ENCODE results near the gene SLTM. TPM values are rescaled to one million over a fixed set of nuclear protein-coding genes. Genes with fewer than 3 reads are reported as not detected.

Gene SLTM
- total RNA-seq, 2 donors from 2014 or later, result 50.9 to 146 TPM

GRCh38 chr15:58873267-58873666 lies 60.2 kb downstream of the SLTM start:
- Histone ChIP-seq H3K36me3 (peaks cover 10% of the 10 kb centered on the region), H3K4me1 (ENCODE audit: control insufficient read depth in 1 of 2, low read depth in 2 of 2) (no peaks in the 10 kb centered on the region), H3K27ac (no peak overlapping the region), H3K27me3 (replicated peaks; ENCODE audit: insufficient read depth) (no peaks in the 10 kb centered on the region), H3K4me3 (no peak overlapping the region), H3K9me3 (no peaks in the 10 kb centered on the region)
- TF ChIP-seq, protein P1, sequence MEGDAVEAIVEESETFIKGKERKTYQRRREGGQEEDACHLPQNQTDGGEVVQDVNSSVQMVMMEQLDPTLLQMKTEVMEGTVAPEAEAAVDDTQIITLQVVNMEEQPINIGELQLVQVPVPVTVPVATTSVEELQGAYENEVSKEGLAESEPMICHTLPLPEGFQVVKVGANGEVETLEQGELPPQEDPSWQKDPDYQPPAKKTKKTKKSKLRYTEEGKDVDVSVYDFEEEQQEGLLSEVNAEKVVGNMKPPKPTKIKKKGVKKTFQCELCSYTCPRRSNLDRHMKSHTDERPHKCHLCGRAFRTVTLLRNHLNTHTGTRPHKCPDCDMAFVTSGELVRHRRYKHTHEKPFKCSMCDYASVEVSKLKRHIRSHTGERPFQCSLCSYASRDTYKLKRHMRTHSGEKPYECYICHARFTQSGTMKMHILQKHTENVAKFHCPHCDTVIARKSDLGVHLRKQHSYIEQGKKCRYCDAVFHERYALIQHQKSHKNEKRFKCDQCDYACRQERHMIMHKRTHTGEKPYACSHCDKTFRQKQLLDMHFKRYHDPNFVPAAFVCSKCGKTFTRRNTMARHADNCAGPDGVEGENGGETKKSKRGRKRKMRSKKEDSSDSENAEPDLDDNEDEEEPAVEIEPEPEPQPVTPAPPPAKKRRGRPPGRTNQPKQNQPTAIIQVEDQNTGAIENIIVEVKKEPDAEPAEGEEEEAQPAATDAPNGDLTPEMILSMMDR (IDR thresholded peaks at IDR 0.05), result no peak
- ATAC-seq (ENCODE audit: insufficient number of reproducible peaks, low FRiP score, low read depth) (no peak), DNase-seq (ENCODE audit: low spot score) (no peak)

GRCh38 chr15:58870451-58870850 lies 63.0 kb downstream of the SLTM start:
- TF ChIP-seq, protein P1 (IDR thresholded peaks at IDR 0.05), result no peak
- Histone ChIP-seq H3K4me3 (no peak overlapping the region), H3K27me3 (replicated peaks; ENCODE audit: insufficient read depth) (no peaks in the 10 kb centered on the region), H3K9me3 (no peaks in the 10 kb centered on the region), H3K36me3 (no peaks in the 10 kb centered on the region), H3K4me1 (ENCODE audit: control insufficient read depth in 1 of 2, low read depth in 2 of 2) (no peaks in the 10 kb centered on the region), H3K27ac (no peak overlapping the region)
- DNase-seq (ENCODE audit: low spot score) (no peak), ATAC-seq (ENCODE audit: insufficient number of reproducible peaks, low FRiP score, low read depth) (no peak)

DNA sequence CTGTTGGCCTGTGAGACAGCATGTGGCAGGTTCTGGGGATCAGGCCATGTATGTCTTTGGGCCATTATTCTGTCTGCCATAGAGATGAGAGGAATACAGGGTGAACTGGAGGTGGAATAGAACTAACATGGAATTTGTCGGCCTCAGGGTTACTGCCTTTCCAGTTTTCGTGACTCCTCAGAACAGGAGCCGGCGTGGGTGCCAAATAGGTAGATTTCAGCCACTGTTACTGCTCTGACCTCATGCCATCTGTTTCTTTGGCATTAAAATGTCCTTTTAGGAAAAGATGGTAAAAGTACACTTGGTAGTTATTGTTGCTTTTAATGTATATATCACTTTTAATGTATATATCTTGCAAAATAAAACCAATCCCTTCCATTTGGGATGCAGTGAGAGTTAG lies 65.6 kb downstream of the SLTM start:
- H3K36me3 ChIP-seq, result no peaks in the 10 kb centered on the region
- DNase-seq (ENCODE audit: low spot score) (no peak), ATAC-seq (ENCODE audit: insufficient number of reproducible peaks, low FRiP score, low read depth) (no peak)
- no peak overlapping the region for H3K27ac ChIP-seq
- H3K27me3 ChIP-seq (replicated peaks; ENCODE audit: insufficient read depth), result no peaks in the 10 kb centered on the region
- peaks cover 0 to 10% of the 10 kb centered on the region in 2 donors for H3K4me1 ChIP-seq (ENCODE audit: control insufficient read depth in 1 of 2, low read depth in 2 of 2)
- TF ChIP-seq, protein P1 (IDR thresholded peaks at IDR 0.05), result no peak
- H3K4me3 ChIP-seq, result no peak overlapping the region
- no peaks in the 10 kb centered on the region for H3K9me3 ChIP-seq

DNA sequence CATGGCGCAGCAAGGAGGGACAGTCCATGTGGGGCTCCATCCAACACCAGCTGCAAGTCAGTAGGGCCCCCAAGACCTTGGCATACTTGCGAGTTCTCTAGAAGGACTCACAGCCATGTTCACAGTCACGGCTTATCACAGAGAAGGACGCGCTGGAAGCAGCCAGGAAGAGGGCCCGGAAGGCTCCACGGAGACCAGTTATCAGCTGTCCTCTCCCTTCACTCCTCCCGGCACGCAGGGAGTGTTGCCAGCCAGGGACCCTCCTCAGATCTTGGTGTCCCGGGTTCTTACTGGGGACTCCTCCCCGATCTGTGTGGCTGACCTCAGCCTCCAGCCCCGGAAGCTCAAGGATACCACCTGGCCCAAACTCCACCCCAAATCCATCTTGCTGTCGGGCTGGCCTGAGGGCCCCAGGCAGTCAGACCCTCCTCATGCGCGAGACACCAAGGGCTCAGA lies 68.0 kb downstream of the SLTM start:
- Histone ChIP-seq H3K4me1 (ENCODE audit: control insufficient read depth in 1 of 2, low read depth in 2 of 2) (peaks cover 0 to 10% of the 10 kb centered on the region in 2 donors), H3K9me3 (no peaks in the 10 kb centered on the region), H3K27me3 (replicated peaks; ENCODE audit: insufficient read depth) (no peaks in the 10 kb centered on the region), H3K27ac (no peak overlapping the region), H3K4me3 (peak overlapping the region; percentile 64), H3K36me3 (no peaks in the 10 kb centered on the region)
- TF ChIP-seq, protein P1 (IDR thresholded peaks at IDR 0.05), result no peak
- DNase-seq (ENCODE audit: low spot score) (no peak), ATAC-seq (ENCODE audit: insufficient number of reproducible peaks, low FRiP score, low read depth) (no peak)

GRCh38 chr15:58864602-58865424 lies 68.7 kb downstream of the SLTM start:
- TF ChIP-seq, protein P1 (IDR thresholded peaks at IDR 0.05), result no peak
- ATAC-seq (ENCODE audit: insufficient number of reproducible peaks, low FRiP score, low read depth) (no peak), DNase-seq (ENCODE audit: low spot score) (no peak)
- H3K4me1 ChIP-seq (ENCODE audit: control insufficient read depth in 1 of 2, low read depth in 2 of 2), result peaks cover 0 to 10% of the 10 kb centered on the region in 2 donors
- no peaks in the 10 kb centered on the region for H3K9me3 ChIP-seq
- no peaks in the 10 kb centered on the region for H3K36me3 ChIP-seq
- H3K27me3 ChIP-seq (replicated peaks; ENCODE audit: insufficient read depth), result no peaks in the 10 kb centered on the region
- H3K4me3 ChIP-seq, result peak overlapping the region; percentile 64
- no peak overlapping the region for H3K27ac ChIP-seq
